ENCODE measurements around the gene ALDH3B2. TPM values are rescaled to one million over a fixed set of nuclear protein-coding genes. Genes with fewer than 3 reads are reported as not detected.
"Not testable (repeated sequence)": the region's sequence is repeated elsewhere in the genome, so short reads cannot be mapped to it uniquely, and the experiment has no call there.

ALDH3B2 gene
- total RNA-seq, 1 donor from 2014 or later: not detected

DNA sequence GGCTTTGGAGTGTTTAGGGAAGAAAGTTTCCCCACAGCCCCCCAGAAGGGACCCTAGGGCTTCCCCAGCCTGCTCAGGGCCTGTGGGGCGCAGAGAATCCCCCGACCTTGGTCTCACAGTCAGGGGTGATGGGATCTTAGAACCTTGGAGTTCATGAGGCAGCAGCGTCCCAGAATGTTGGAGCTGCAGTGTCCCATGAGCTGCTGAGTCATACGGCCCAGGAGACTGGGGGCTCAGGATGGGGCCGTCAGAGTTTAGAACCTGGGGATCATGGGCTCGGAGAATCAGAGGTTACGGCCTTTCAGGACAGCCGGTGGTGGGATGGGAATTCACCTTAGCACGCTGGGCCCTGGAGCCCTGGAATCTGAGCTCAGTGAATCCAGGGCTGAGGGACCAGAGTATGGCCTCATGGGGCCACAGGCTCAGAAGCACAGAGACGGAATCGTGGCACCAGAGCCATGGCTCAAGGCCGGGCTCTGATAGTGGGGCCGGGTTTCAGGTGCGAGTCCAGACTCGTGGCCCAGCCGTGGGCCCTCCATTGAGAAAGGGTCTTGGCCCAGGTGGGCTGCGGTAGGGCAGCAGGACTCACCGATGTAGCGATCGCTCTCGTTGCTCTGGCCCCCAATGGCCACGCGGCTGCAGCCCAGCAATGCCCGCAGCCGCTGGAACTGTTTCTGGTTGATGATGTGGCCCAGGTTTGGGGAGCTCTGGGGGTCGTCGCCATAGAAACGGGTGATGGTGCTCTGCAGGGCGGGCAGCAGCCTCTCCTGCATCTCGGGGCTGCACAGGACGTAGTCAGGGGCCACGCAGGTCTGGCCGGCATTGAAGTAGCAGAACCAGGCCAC is 9.5 kb downstream of the ALDH3B2 start:
- Mint-ChIP-seq H3K27ac (ENCODE audit: unreplicated experiment) (no peak overlapping the region), H3K36me3 (ENCODE audit: low read depth) (no peaks in the 10 kb centered on the region), H3K9me3 (no peaks in the 10 kb centered on the region)

DNA sequence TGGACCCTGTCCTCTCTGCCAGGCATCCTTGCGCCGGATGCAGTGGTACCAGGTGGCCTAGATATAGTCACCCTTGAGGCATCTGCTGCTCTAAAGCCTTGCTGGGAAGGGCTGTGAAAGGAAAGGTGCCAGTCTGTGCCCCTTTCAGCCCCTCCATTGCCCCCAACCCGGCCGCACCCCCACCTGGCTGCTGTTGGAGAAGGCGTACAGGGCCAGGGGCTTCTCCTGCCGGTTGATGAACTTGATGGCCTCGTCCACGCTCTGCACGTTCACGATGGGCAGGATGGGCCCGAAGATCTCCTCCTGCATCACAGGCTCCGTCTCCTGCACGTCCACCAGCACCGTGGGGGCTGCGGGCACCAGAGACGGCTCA is 10.2 kb downstream of the ALDH3B2 start:
- no peaks in the 10 kb centered on the region for H3K9me3 Mint-ChIP-seq
- TF ChIP-seq, protein P1, sequence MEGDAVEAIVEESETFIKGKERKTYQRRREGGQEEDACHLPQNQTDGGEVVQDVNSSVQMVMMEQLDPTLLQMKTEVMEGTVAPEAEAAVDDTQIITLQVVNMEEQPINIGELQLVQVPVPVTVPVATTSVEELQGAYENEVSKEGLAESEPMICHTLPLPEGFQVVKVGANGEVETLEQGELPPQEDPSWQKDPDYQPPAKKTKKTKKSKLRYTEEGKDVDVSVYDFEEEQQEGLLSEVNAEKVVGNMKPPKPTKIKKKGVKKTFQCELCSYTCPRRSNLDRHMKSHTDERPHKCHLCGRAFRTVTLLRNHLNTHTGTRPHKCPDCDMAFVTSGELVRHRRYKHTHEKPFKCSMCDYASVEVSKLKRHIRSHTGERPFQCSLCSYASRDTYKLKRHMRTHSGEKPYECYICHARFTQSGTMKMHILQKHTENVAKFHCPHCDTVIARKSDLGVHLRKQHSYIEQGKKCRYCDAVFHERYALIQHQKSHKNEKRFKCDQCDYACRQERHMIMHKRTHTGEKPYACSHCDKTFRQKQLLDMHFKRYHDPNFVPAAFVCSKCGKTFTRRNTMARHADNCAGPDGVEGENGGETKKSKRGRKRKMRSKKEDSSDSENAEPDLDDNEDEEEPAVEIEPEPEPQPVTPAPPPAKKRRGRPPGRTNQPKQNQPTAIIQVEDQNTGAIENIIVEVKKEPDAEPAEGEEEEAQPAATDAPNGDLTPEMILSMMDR (conservative IDR thresholded peaks at IDR 0.05): no peak
- H3K27ac Mint-ChIP-seq (ENCODE audit: unreplicated experiment): no peak overlapping the region
- no peaks in the 10 kb centered on the region for H3K27me3 Mint-ChIP-seq (ENCODE audit: low read depth)
- H3K4me3 Mint-ChIP-seq: no peak overlapping the region
- DNase-seq (ENCODE audit: low read depth, low spot score): no peak
- no peaks in the 10 kb centered on the region for H3K4me1 Mint-ChIP-seq
- H3K36me3 Mint-ChIP-seq (ENCODE audit: low read depth): no peaks in the 10 kb centered on the region

More for the DNA sequence above, 9.5 kb downstream of the ALDH3B2 start:
- DNase-seq (ENCODE audit: low read depth, low spot score): no peak
- TF ChIP-seq, protein P1 (conservative IDR thresholded peaks at IDR 0.05): no peak
- Mint-ChIP-seq H3K4me1 (no peaks in the 10 kb centered on the region), H3K4me3 (no peak overlapping the region), H3K27me3 (ENCODE audit: low read depth) (no peaks in the 10 kb centered on the region)

GRCh38 chr11:67663532-67664212 is 10.8 kb downstream of the ALDH3B2 start:
- Mint-ChIP-seq H3K9me3 (no peaks in the 10 kb centered on the region), H3K4me1 (no peaks in the 10 kb centered on the region), H3K4me3 (no peak overlapping the region), H3K36me3 (ENCODE audit: low read depth) (no peaks in the 10 kb centered on the region), H3K27me3 (ENCODE audit: low read depth) (no peaks in the 10 kb centered on the region), H3K27ac (ENCODE audit: unreplicated experiment) (no peak overlapping the region)
- TF ChIP-seq, protein P1 (conservative IDR thresholded peaks at IDR 0.05): no peak
- no peak for DNase-seq (ENCODE audit: low read depth, low spot score)

DNA sequence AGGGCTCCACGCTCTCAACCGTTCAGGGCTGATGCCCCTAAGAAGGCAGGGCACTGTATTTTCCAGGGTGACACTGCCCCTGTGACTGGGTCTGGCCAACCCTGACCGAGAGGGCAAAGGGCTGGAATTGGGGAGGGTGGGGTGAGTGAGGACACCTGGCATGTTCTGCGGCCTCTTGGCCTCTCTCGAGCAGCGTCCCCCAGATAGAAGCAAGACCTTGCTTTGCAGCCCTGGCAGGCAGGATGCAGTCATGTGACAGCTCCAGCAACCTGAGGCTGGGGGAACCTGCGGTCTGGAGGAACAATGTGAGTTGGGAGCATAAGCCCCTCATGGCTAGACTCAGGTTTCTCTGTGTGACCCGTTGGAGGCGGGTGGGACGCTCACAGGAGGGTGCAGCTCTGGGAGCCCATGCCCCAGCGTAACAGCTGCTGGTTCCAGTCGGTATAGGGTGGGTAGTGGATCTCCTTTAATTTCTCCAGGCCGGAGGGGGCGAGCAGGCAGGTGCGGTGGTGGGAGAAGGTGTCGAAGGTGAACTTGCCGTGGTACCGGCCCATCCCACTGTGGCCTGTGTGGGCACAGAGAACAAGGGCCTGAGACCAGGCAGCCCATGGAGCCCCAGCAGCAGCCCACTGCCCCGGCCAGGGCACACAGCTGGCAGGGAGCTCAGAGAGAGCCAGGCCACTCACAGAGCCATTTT is 11.4 kb downstream of the ALDH3B2 start:
- H3K4me3 Mint-ChIP-seq: no peak overlapping the region
- no peak for DNase-seq (ENCODE audit: low read depth, low spot score)
- H3K4me1 Mint-ChIP-seq: no peaks in the 10 kb centered on the region
- TF ChIP-seq, protein P1 (conservative IDR thresholded peaks at IDR 0.05): no peak
- no peaks in the 10 kb centered on the region for H3K27me3 Mint-ChIP-seq (ENCODE audit: low read depth)
- H3K9me3 Mint-ChIP-seq: no peaks in the 10 kb centered on the region
- no peak overlapping the region for H3K27ac Mint-ChIP-seq (ENCODE audit: unreplicated experiment)
- H3K36me3 Mint-ChIP-seq (ENCODE audit: low read depth): no peaks in the 10 kb centered on the region

DNA sequence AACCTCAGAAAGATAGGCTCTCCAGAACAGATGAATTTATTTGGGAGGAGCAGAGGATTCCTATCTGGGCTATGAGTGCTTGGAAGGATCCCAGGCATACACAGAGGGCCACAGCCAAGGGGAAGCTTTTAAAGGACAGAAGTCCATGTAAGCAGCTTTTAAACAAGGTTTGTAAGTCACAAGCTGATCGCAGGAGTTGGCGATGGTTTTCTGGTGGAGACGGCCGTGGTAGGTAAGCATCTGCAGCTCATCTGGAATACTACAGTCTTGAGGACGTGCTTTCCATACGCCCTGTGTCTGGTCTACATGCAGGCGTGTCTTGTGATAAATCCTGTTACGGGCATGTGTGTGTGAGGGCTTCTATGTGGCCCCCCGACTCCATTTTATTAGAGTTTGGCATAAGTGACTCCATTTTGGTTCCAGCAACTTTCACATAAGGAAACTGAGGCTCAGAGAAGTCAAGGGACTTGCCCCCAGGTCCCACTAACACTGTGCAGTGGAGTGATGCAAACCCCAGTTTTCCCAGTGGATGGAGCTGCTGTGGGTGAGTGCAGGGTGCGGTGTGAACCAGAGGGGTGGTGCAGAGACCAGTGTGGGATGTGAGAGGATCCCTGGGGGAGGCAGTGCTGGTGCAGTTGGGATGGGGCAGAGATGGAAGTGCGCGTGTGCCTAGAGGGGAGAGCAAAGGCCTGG is 12.1 kb downstream of the ALDH3B2 start:
- Mint-ChIP-seq H3K27me3 (ENCODE audit: low read depth) (no peaks in the 10 kb centered on the region), H3K27ac (ENCODE audit: unreplicated experiment) (peak overlapping the region; percentile 96), H3K36me3 (ENCODE audit: low read depth) (no peaks in the 10 kb centered on the region), H3K4me1 (no peaks in the 10 kb centered on the region), H3K4me3 (no peak overlapping the region), H3K9me3 (no peaks in the 10 kb centered on the region)
- no peak for DNase-seq (ENCODE audit: low read depth, low spot score)
- TF ChIP-seq, protein P1 (conservative IDR thresholded peaks at IDR 0.05): no peak

GRCh38 chr11:67660752-67661151 is 13.7 kb downstream of the ALDH3B2 start:
- H3K4me3 Mint-ChIP-seq; H3K36me3 Mint-ChIP-seq (ENCODE audit: low read depth); DNase-seq (ENCODE audit: low read depth, low spot score); H3K4me1 Mint-ChIP-seq; H3K27ac Mint-ChIP-seq (ENCODE audit: unreplicated experiment); H3K27me3 Mint-ChIP-seq (ENCODE audit: low read depth); H3K9me3 Mint-ChIP-seq: not testable (repeated sequence)
